Measurements from ENCODE around the gene NMBR.
"Not testable (repeated sequence)": the region's sequence is repeated elsewhere in the genome, so short reads cannot be mapped to it uniquely, and the experiment has no call there.

The NMBR gene

DNA sequence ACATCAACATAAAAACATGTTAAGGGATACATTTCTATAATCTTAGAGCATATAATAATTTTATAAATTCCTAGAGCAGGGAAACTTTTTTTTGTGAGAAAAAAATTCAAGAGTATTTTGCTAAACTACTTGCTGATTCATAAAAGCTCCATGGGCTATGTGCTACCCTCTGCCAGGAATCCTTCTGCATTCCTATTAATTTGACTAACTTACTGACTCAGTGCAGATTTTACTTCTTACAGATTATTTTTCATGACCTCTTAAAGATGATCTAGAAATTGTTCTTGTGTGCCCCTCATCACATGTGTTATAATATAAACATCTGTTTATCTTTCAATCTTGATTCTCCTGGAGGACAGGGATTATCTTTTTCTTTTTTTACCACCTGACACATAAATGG lies 5.8 kb upstream of the NMBR start (continued):
- TF ChIP-seq BACH2 (CRISPR knock-in tag; IDR thresholded peaks at IDR 0.05; ENCODE audit: borderline replicate concordance) (no peak), TSHZ2 (CRISPR knock-in tag; IDR thresholded peaks at IDR 0.05) (no peak), TOX (CRISPR knock-in tag; IDR thresholded peaks at IDR 0.05; ENCODE audit: borderline replicate concordance) (no peak), ZNF70 (CRISPR knock-in tag; IDR thresholded peaks at IDR 0.05) (no peak), CSDC2 (CRISPR knock-in tag; IDR thresholded peaks at IDR 0.05) (no peak), PATZ1 (CRISPR knock-in tag; IDR thresholded peaks at IDR 0.05; ENCODE audit: borderline replicate concordance) (no peak), ZC3H10 (CRISPR knock-in tag; IDR thresholded peaks at IDR 0.05) (no peak), OSR1 (CRISPR knock-in tag; IDR thresholded peaks at IDR 0.05) (no peak)

DNA sequence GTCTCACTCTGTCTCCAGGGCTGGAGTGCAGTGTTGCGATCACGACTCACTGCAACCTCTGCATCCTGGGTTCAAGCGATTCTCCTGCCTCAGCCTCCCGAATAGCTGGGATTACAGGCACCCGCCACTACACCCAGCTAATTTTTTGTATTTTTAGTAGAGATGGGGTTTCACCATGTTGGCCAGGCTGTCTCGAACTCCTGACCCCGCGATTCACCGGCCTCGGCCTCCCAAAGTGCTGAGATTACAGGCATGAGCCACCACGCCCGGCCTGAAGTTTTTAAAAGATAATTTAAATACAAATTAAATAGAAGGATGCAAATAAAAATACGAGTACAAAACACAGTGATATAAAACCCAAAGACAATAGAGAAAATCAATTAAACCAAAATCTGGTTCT lies 5.4 kb downstream of the NMBR start:
- not testable (repeated sequence) for ATAC-seq

GRCh38 chr6:142138876-142139275 lies 8.0 kb downstream of the NMBR start:
- TF ChIP-seq ISL1 (CRISPR knock-in tag; IDR thresholded peaks at IDR 0.05) (no peak), ZFP30 (CRISPR knock-in tag; IDR thresholded peaks at IDR 0.05) (no peak), CREB5 (CRISPR knock-in tag; IDR thresholded peaks at IDR 0.05; ENCODE audit: low read depth) (no peak), TSHZ2 (CRISPR knock-in tag; IDR thresholded peaks at IDR 0.05) (no peak), ZNF70 (CRISPR knock-in tag; IDR thresholded peaks at IDR 0.05) (no peak), PPARA (CRISPR knock-in tag; IDR thresholded peaks at IDR 0.05; ENCODE audit: borderline replicate concordance) (no peak), TCF4 (CRISPR knock-in tag; IDR thresholded peaks at IDR 0.05; ENCODE audit: borderline replicate concordance) (no peak), ZNF565 (CRISPR knock-in tag; conservative IDR thresholded peaks at IDR 0.05; ENCODE audit: low read depth) (no peak), BACH2 (CRISPR knock-in tag; IDR thresholded peaks at IDR 0.05; ENCODE audit: borderline replicate concordance) (no peak), ZC3H10 (CRISPR knock-in tag; IDR thresholded peaks at IDR 0.05) (no peak), CSDC2 (CRISPR knock-in tag; IDR thresholded peaks at IDR 0.05) (no peak), ESRRG (CRISPR knock-in tag; IDR thresholded peaks at IDR 0.05) (no peak), ZNF8 (CRISPR knock-in tag; IDR thresholded peaks at IDR 0.05) (no peak), CSRNP3 (CRISPR knock-in tag; IDR thresholded peaks at IDR 0.05) (no peak), ARNTL (CRISPR knock-in tag; IDR thresholded peaks at IDR 0.05; ENCODE audit: borderline replicate concordance, low read depth) (no peak)
- TF ChIP-seq, protein P1, sequence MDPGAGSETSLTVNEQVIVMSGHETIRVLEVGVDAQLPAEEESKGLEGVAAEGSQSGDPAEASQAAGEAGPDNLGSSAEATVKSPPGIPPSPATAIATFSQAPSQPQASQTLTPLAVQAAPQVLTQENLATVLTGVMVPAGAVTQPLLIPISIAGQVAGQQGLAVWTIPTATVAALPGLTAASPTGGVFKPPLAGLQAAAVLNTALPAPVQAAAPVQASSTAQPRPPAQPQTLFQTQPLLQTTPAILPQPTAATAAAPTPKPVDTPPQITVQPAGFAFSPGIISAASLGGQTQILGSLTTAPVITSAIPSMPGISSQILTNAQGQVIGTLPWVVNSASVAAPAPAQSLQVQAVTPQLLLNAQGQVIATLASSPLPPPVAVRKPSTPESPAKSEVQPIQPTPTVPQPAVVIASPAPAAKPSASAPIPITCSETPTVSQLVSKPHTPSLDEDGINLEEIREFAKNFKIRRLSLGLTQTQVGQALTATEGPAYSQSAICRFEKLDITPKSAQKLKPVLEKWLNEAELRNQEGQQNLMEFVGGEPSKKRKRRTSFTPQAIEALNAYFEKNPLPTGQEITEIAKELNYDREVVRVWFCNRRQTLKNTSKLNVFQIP (CRISPR knock-in tag; IDR thresholded peaks at IDR 0.05; ENCODE audit: borderline replicate concordance, low read depth) = no peak
- ATAC-seq = no peak
